B cell (primary cell): Measurements from ENCODE around the gene PARVA.

Experiments
- EZH2 ChIP-seq: IDR thresholded peaks from 2 replicates; pipeline ENCODE4 v1.6.1; 2012; ENCODE audit warnings: borderline replicate concordance, low read depth, mild to moderate bottlenecking, moderate library complexity, low read length; ENCODE audit not compliant: insufficient read depth, poor library complexity, severe bottlenecking
- TF ChIP-seq, protein P1 (sequence below): fragments of 200-600 bp; IDR thresholded peaks from one replicate; pipeline ENCODE4 v1.8.0; 2022; ENCODE audit warnings: antibody characterized with exemption, mild to moderate bottlenecking

DNA sequence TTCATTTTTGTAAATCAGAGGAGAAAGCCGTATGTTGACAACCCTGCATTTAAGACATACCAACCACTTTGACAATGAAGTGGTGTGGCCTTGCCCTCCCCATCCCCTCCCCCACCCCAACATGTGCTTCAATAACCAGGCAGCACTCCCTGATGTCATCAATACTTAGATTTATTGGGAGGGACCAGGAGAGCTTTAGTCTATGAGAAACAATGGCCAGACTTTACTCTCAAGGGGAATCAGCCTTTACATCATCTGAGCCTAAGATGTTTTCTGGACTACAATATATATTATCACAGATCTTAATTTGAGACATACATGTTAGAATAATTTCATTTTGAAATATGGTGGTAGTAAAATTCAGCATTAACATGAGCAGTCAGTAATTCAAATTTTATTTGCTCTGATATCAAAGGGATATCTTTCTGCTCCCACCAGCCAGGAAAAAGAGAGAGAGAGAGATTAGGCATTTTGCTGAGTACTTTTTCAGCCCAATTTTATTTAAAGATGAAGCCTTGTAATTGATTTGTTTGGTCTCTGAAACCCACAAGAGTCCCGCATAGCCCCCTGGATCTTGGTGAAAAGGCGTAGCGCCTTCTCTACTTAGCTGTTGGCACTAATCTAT, 38.1 kb downstream of the PARVA start:
- TF ChIP-seq, protein P1, sequence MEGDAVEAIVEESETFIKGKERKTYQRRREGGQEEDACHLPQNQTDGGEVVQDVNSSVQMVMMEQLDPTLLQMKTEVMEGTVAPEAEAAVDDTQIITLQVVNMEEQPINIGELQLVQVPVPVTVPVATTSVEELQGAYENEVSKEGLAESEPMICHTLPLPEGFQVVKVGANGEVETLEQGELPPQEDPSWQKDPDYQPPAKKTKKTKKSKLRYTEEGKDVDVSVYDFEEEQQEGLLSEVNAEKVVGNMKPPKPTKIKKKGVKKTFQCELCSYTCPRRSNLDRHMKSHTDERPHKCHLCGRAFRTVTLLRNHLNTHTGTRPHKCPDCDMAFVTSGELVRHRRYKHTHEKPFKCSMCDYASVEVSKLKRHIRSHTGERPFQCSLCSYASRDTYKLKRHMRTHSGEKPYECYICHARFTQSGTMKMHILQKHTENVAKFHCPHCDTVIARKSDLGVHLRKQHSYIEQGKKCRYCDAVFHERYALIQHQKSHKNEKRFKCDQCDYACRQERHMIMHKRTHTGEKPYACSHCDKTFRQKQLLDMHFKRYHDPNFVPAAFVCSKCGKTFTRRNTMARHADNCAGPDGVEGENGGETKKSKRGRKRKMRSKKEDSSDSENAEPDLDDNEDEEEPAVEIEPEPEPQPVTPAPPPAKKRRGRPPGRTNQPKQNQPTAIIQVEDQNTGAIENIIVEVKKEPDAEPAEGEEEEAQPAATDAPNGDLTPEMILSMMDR = no peak
- TF ChIP-seq EZH2 = no peak
